MCF 10A (cell line): ENCODE results near the gene CFAP61. TPM values are rescaled to one million over a fixed set of nuclear protein-coding genes. Genes with fewer than 3 reads are reported as not detected.

Experiments used
- BruUV-seq: library from RNA; stranded (reverse); fragments of 400-500 nt; replicated peaks from 2 replicates; lab custom pipeline; 2021; lab: Mats Ljungman, UMichigan
- CTCF ChIA-PET: fragments of 300-600 bp; sonication (Branson Sonifier 250); formaldehyde crosslinking; extraction: SDS; loops from one replicate; lab custom pipeline; 2021; ENCODE audit warnings: antibody characterized with exemption, inconsistent platforms; lab: Yijun Ruan, JAX
- POLR2A ChIA-PET: fragments of 300-600, 350-650 bp; sonication (Branson Sonifier 250); formaldehyde crosslinking; extraction: SDS; loops from one replicate; lab custom pipeline; 2020; ENCODE audit warnings: antibody characterized with exemption, inconsistent platforms; lab: Yijun Ruan, JAX
- DNase-seq: peaks from one replicate; pipeline ENCODE4 v3.0.0-alpha.2; 2018; ENCODE audit not compliant: unreplicated experiment
- H3K27ac Mint-ChIP-seq: one replicate; pipeline ENCODE4 v1.8.0; 2022; ENCODE audit warnings: mild to moderate bottlenecking, low read depth, mixed read lengths; ENCODE audit not compliant: unreplicated experiment
- H3K27me3 Mint-ChIP-seq: one replicate; pipeline ENCODE4 v1.8.0; 2022; ENCODE audit warnings: mixed read lengths; ENCODE audit not compliant: insufficient read depth, unreplicated experiment
- H3K36me3 Mint-ChIP-seq: one replicate; pipeline ENCODE4 v1.8.0; 2022; ENCODE audit warnings: mild to moderate bottlenecking, moderate library complexity, mixed read lengths; ENCODE audit not compliant: insufficient read depth, unreplicated experiment
- H3K4me1 Mint-ChIP-seq: one replicate; pipeline ENCODE4 v1.8.0; 2022; ENCODE audit warnings: mixed read lengths; ENCODE audit not compliant: insufficient read depth, unreplicated experiment
- H3K4me3 Mint-ChIP-seq: one replicate; pipeline ENCODE4 v1.8.0; 2022; ENCODE audit warnings: mild to moderate bottlenecking, moderate library complexity, mixed read lengths; ENCODE audit not compliant: unreplicated experiment
- H3K9me3 Mint-ChIP-seq: one replicate; pipeline ENCODE4 v1.8.0; 2022; ENCODE audit warnings: mixed read lengths; ENCODE audit not compliant: unreplicated experiment
- intact Hi-C: fragments of 100-400 bp; cut with micrococcal nuclease; formaldehyde crosslinking; loops from 2 replicates; pipeline ENCODE4 v1.14.1; 2022
- total RNA-seq: library from RNA; stranded (reverse); gene quantifications from 2 replicates; pipeline ENCODE4 v1.2.3, GENCODE V29; 2022
- TF ChIP-seq, protein P1 (sequence below): fragments of 200-600 bp; IDR thresholded peaks from one replicate; pipeline ENCODE4 v1.8.0; 2022; ENCODE audit warnings: antibody characterized with exemption, mild to moderate bottlenecking; ENCODE audit not compliant: unreplicated experiment

CFAP61 gene
- total RNA-seq, 1 experiment from 2014 or later = 1.5 TPM

DNA sequence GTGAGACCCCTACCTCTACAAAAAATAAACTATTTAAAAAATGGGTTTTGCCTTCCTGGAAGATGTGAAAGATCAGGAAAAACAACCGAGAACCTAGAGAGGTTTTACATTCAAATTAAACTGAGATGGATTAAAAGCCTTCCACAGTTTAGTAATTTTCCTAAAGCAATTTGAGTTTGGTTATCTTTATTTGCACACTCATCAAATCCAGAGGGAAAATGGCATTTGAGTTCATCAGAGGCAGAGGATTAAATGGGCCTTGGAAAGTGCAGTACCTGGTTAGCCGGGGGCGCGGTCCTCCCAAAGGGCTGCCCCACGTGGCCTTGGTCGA lies 158.6 kb downstream of the CFAP61 start:
- POLR2A ChIA-PET = interaction anchor here (0.5 kb wide), 1 partner anchor 310 kb away, joined by 4 read pairs; no protein-coding TSS in a partner anchor
- peaks cover 6% of the 10 kb centered on the region for H3K36me3 Mint-ChIP-seq
- H3K4me3 Mint-ChIP-seq = no peak overlapping the region
- H3K27me3 Mint-ChIP-seq = no peaks in the 10 kb centered on the region
- BruUV-seq = TSS peak; percentile 61
- TF ChIP-seq, protein P1, sequence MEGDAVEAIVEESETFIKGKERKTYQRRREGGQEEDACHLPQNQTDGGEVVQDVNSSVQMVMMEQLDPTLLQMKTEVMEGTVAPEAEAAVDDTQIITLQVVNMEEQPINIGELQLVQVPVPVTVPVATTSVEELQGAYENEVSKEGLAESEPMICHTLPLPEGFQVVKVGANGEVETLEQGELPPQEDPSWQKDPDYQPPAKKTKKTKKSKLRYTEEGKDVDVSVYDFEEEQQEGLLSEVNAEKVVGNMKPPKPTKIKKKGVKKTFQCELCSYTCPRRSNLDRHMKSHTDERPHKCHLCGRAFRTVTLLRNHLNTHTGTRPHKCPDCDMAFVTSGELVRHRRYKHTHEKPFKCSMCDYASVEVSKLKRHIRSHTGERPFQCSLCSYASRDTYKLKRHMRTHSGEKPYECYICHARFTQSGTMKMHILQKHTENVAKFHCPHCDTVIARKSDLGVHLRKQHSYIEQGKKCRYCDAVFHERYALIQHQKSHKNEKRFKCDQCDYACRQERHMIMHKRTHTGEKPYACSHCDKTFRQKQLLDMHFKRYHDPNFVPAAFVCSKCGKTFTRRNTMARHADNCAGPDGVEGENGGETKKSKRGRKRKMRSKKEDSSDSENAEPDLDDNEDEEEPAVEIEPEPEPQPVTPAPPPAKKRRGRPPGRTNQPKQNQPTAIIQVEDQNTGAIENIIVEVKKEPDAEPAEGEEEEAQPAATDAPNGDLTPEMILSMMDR = no peak
- no peaks in the 10 kb centered on the region for H3K9me3 Mint-ChIP-seq
- H3K27ac Mint-ChIP-seq = peak overlapping the region; percentile 96
- no peak for DNase-seq
- H3K4me1 Mint-ChIP-seq = peaks cover 21% of the 10 kb centered on the region
- intact Hi-C loops = no loop called here
- CTCF ChIA-PET = interaction anchor here (0.9 to 1.0 kb wide), 2 partner anchors 19 to 150 kb away, joined by 3 to 4 read pairs; no protein-coding TSS in a partner anchor

DNA sequence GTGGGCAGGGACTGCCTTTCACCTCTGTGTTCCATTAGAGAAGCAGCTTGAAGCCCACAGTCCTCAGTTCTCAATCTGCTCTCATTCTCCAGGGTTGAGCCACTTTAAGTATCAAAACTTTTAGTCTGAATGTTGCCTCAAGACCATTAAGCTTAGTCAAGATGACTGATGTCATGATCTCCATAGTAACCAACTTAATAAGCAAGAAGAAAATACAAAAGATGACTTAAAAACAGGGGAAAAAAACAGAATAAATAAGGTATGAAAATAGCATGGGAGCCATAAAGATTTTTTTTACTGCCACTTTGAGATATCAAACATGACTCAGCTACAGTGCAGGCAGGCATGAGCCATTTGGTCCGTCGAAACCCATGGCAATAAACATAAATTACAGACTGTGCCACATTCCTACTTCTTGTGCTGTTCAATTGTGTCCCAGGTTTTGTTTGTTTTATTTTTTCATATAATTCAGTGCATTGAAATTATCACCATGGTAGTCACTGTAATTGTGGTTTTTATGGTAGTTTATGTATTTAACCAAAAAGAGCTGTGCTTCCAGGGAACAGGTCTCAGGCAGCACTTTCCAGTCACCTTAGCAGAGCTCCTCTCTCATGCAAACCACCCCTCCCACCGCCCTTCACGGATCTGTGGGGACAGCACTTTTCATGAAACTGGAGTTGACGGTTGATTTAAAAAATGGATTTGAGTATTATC lies 159.1 kb downstream of the CFAP61 start:
- ChIA-PET CTCF (interaction anchor here (0.6 to 1.0 kb wide), 4 partner anchors 18 to 149 kb away, joined by 3 to 4 read pairs (median 4); no protein-coding TSS in a partner anchor), POLR2A (interaction anchor here (0.5 to 1.1 kb wide), 3 partner anchors 9 to 309 kb away, joined by 3 to 5 read pairs (median 4); no protein-coding TSS in a partner anchor)
- Mint-ChIP-seq H3K27me3 (no peaks in the 10 kb centered on the region), H3K27ac (peak overlapping the region; percentile 96), H3K36me3 (peaks cover 6% of the 10 kb centered on the region), H3K9me3 (no peaks in the 10 kb centered on the region), H3K4me1 (peaks cover 17% of the 10 kb centered on the region), H3K4me3 (no peak overlapping the region)
- TF ChIP-seq, protein P1 = no peak
- intact Hi-C loops = no loop called here
- BruUV-seq = no TSS peak
- peak; percentile 6 for DNase-seq

DNA sequence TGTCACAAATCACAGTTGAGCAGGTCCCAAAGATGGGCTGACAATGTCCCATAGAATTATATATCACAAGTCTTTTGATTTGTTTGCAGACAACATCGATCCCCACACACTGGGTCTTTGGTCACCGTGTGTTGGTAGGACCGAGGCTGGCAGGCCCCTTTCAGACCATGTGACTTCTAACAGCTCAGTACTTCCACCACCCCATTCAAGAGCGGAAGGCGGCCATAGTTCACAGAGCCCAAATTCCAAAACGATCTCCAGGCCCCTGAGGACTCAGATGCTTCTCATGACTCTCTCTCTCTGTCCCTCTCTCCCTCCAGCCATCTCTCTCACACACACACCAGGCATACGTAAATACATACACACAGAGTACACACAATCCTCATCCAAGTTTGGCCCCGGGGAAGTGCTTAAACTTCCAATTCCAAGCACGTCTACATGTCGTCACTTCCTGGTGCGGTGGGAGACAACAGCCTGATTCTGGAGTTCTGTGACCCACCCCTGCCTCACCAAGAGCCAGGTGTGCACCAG lies 159.7 kb downstream of the CFAP61 start:
- TF ChIP-seq, protein P1 = no peak
- Mint-ChIP-seq H3K9me3 (no peaks in the 10 kb centered on the region), H3K27ac (peak overlapping the region; percentile 96), H3K36me3 (peaks cover 6% of the 10 kb centered on the region), H3K4me3 (no peak overlapping the region), H3K27me3 (no peaks in the 10 kb centered on the region), H3K4me1 (peaks cover 17% of the 10 kb centered on the region)
- CTCF ChIA-PET = interaction anchor here (0.7 kb wide), 1 partner anchor 37 kb away, joined by 3 read pairs; no protein-coding TSS in a partner anchor
- intact Hi-C loops = no loop called here
- BruUV-seq = no TSS peak
- no peak for DNase-seq
- POLR2A ChIA-PET = interaction anchor here (1.0 to 1.1 kb wide), 2 partner anchors 9 to 18 kb away, joined by 3 to 5 read pairs; no protein-coding TSS in a partner anchor

DNA sequence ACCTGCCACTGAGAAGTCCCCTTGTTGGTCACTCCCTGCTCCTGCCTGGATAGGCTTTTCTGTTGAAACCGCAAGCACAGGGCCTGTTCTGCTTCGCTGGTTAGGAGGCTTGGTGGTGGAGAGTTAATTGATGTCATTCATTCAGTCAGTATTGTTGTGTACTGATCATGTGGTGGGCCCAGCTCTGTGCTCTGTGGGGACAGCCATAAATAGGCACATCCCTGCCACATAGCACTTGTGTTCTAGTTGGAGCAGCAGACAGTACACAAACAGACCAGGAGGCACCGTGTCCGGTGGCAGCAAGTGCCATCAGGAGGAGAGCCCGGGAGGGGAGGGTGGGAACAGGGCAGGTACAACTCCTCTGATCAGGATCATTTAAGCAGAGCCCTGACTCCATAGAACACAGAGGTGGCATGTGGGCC lies 160.4 kb downstream of the CFAP61 start:
- Mint-ChIP-seq H3K36me3 (peaks cover 6% of the 10 kb centered on the region), H3K4me3 (no peak overlapping the region), H3K27me3 (no peaks in the 10 kb centered on the region), H3K4me1 (peaks cover 20% of the 10 kb centered on the region), H3K9me3 (no peaks in the 10 kb centered on the region), H3K27ac (peak overlapping the region; percentile 96)
- POLR2A ChIA-PET = interaction anchor here (0.9 kb wide), 1 partner anchor 115 kb away, joined by 3 read pairs; no protein-coding TSS in a partner anchor
- CTCF ChIA-PET = interaction anchor here (1.1 kb wide), 1 partner anchor 24 kb away, joined by 4 read pairs; no protein-coding TSS in a partner anchor
- intact Hi-C loops = no loop called here
- DNase-seq = no peak
- BruUV-seq = no TSS peak
- TF ChIP-seq, protein P1 = no peak
